ENCODE data around the gene ACD.

The ACD gene

DNA sequence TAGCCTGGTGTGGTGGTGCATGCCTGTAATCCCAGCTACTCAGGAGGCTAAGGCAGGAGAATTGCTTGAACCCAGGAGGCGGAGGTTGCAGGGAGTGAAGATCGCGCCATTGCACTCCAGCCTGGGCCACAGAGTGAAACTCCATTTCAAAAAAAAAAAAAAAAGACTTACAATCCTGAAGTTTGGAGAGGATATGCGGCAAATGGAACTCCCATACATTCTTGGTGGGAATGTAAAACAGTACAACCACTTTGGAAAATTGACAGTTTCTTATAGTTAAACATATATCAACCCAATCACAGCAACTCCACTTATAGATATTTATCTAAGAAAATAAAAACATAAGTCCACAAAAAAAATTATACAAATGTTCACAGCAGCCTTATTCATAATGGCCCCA is 47.1 kb upstream of the ACD start:
- Histone ChIP-seq H3K9ac (ENCODE audit: low read length) (no peak overlapping the region), H2AFZ (ENCODE audit: low read depth, low read length) (no peak overlapping the region), H3K79me2 (ENCODE audit: low read length) (peaks cover 45% of the 10 kb centered on the region), H3K36me3 (replicated peaks; ENCODE audit: low read depth, low read length) (peaks cover 5% of the 10 kb centered on the region), H3K4me3 (ENCODE audit: low read length) (no peak overlapping the region), H3K9me3 (ENCODE audit: insufficient read depth, low read length) (no peaks in the 10 kb centered on the region), H3K4me2 (ENCODE audit: low read length) (no peak overlapping the region), H4K20me1 (ENCODE audit: insufficient read depth, low read length) (no peaks in the 10 kb centered on the region; the same call in none of the 2 replicates), H3K27me3 (ENCODE audit: low read depth, low read length) (no peaks in the 10 kb centered on the region), H3K27ac (ENCODE audit: low read length) (no peak overlapping the region), H3K4me1 (ENCODE audit: low read length) (no peaks in the 10 kb centered on the region)
- TF ChIP-seq, protein P1, sequence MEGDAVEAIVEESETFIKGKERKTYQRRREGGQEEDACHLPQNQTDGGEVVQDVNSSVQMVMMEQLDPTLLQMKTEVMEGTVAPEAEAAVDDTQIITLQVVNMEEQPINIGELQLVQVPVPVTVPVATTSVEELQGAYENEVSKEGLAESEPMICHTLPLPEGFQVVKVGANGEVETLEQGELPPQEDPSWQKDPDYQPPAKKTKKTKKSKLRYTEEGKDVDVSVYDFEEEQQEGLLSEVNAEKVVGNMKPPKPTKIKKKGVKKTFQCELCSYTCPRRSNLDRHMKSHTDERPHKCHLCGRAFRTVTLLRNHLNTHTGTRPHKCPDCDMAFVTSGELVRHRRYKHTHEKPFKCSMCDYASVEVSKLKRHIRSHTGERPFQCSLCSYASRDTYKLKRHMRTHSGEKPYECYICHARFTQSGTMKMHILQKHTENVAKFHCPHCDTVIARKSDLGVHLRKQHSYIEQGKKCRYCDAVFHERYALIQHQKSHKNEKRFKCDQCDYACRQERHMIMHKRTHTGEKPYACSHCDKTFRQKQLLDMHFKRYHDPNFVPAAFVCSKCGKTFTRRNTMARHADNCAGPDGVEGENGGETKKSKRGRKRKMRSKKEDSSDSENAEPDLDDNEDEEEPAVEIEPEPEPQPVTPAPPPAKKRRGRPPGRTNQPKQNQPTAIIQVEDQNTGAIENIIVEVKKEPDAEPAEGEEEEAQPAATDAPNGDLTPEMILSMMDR (IDR thresholded peaks at IDR 0.05; ENCODE audit: low read depth, low read length) = no peak
- no peak for TF ChIP-seq EZH2phosphoT487 (IDR thresholded peaks at IDR 0.05; ENCODE audit: low read depth)

DNA sequence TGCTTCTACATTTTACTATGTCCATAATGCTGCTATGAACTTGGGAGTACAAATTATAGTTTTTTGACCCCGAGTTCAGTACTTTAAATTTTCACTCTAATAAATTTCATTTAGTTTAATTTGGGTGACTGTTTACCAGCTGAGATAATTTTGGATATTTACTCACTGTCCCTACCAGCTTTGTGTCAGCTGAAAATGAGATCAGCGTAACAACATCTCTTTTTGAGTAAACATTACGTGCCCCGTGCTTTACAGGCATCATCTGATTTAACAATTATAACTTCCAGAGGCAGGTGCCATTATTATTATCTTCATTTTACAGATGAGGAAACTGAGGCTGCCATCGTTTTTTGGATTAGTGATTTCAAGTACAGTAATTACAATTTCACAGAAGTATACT is 44.0 kb upstream of the ACD start:
- no peak overlapping the region for H3K4me2 ChIP-seq (ENCODE audit: low read length)
- H3K9me3 ChIP-seq (ENCODE audit: insufficient read depth, low read length) = no peaks in the 10 kb centered on the region
- no peaks in the 10 kb centered on the region for H3K36me3 ChIP-seq (replicated peaks; ENCODE audit: low read depth, low read length)
- H3K27ac ChIP-seq (ENCODE audit: low read length) = no peak overlapping the region
- peaks cover 37% of the 10 kb centered on the region for H3K79me2 ChIP-seq (ENCODE audit: low read length)
- no peaks in the 10 kb centered on the region; the same call in 1 of the 2 replicates for H4K20me1 ChIP-seq (ENCODE audit: insufficient read depth, low read length)
- no peak for TF ChIP-seq EZH2phosphoT487 (IDR thresholded peaks at IDR 0.05; ENCODE audit: low read depth)
- no peak overlapping the region for H3K4me3 ChIP-seq (ENCODE audit: low read length)
- no peaks in the 10 kb centered on the region for H3K4me1 ChIP-seq (ENCODE audit: low read length)
- no peaks in the 10 kb centered on the region for H3K27me3 ChIP-seq (ENCODE audit: low read depth, low read length)
- no peak overlapping the region for H2AFZ ChIP-seq (ENCODE audit: low read depth, low read length)
- H3K9ac ChIP-seq (ENCODE audit: low read length) = no peak overlapping the region

DNA sequence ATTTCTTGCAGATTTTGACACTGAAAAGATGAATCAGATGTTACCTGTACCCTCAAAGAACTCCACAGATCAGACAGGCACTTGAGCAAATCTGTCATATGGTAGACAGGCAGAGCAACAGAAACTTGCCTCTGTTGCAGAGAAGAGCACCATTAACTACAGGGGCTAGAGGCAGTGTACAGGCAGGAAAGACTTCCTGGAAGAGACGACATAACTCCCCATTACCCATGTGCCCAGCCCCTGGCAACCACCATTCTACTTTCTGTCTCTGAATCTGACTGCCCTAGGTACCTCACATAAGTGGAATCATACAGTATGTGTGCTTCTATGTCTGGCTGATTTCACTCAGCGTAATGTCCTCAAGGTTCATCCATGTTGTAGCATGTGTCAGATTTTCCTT is 43.6 kb upstream of the ACD start:
- no peak overlapping the region for H3K9ac ChIP-seq (ENCODE audit: low read length)
- TF ChIP-seq, protein P1 (IDR thresholded peaks at IDR 0.05; ENCODE audit: low read depth, low read length) = no peak
- TF ChIP-seq EZH2phosphoT487 (IDR thresholded peaks at IDR 0.05; ENCODE audit: low read depth) = no peak
- H3K4me1 ChIP-seq (ENCODE audit: low read length) = no peaks in the 10 kb centered on the region
- no peak overlapping the region for H3K27ac ChIP-seq (ENCODE audit: low read length)
- H3K4me2 ChIP-seq (ENCODE audit: low read length) = no peak overlapping the region
- H3K79me2 ChIP-seq (ENCODE audit: low read length) = peaks cover 32% of the 10 kb centered on the region
- H3K27me3 ChIP-seq (ENCODE audit: low read depth, low read length) = no peaks in the 10 kb centered on the region
- no peak overlapping the region for H3K4me3 ChIP-seq (ENCODE audit: low read length)
- H2AFZ ChIP-seq (ENCODE audit: low read depth, low read length) = no peak overlapping the region
- H4K20me1 ChIP-seq (ENCODE audit: insufficient read depth, low read length) = no peaks in the 10 kb centered on the region; the same call in 1 of the 2 replicates
- H3K36me3 ChIP-seq (replicated peaks; ENCODE audit: low read depth, low read length) = peaks cover 3% of the 10 kb centered on the region
- no peaks in the 10 kb centered on the region for H3K9me3 ChIP-seq (ENCODE audit: insufficient read depth, low read length)

DNA sequence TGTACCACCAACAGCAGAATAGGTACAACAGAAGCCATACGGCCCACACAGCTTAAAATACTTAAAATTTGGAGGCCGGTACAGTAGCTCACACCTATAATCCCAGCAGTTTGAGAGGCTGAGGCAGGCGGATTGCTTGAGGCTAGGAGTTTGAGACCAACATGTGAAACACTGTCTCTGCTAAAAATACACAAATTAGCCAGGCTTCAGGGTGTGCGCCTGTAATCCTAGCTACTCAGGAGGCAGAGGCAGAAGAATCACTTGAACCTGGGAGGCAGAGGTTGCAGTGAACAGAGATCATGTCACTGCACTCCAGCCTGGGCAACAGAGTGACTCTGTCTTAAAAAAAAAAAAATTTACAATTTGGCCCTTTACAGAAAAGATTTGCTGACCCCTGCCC is 42.1 kb upstream of the ACD start:
- Histone ChIP-seq H3K4me1 (ENCODE audit: low read length) (no peaks in the 10 kb centered on the region), H3K36me3 (replicated peaks; ENCODE audit: low read depth, low read length) (peaks cover 5% of the 10 kb centered on the region), H3K9ac (ENCODE audit: low read length) (no peak overlapping the region), H4K20me1 (ENCODE audit: insufficient read depth, low read length) (no peaks in the 10 kb centered on the region), H3K27me3 (ENCODE audit: low read depth, low read length) (no peaks in the 10 kb centered on the region), H3K4me2 (ENCODE audit: low read length) (no peak overlapping the region), H3K9me3 (ENCODE audit: insufficient read depth, low read length) (no peaks in the 10 kb centered on the region), H3K27ac (ENCODE audit: low read length) (no peak overlapping the region), H2AFZ (ENCODE audit: low read depth, low read length) (no peak overlapping the region), H3K79me2 (ENCODE audit: low read length) (peaks cover 27% of the 10 kb centered on the region), H3K4me3 (ENCODE audit: low read length) (no peak overlapping the region)
- TF ChIP-seq EZH2phosphoT487 (IDR thresholded peaks at IDR 0.05; ENCODE audit: low read depth) = no peak
- TF ChIP-seq, protein P1 (IDR thresholded peaks at IDR 0.05; ENCODE audit: low read depth, low read length) = no peak

DNA sequence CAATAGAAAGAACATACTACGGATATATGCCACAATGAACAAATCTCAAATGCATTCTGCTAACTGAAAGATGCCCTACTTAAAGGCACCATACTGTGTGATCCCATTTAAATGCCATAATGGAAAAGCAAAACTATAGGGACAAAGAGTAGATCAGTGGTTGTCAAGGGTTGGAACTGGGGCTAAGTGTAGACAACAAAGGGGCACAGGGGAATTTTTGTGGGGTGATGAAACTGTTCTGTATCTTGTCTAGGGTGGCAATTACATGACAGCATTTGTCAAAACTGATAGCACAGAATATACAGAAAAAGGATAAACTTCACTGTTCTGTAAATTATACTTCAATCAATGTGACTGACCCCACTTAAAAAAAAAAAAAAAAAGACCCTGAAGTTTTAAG is 41.4 kb upstream of the ACD start:
- no peak overlapping the region for H3K4me3 ChIP-seq (ENCODE audit: low read length)
- no peak overlapping the region for H3K9ac ChIP-seq (ENCODE audit: low read length)
- H3K36me3 ChIP-seq (replicated peaks; ENCODE audit: low read depth, low read length) = peaks cover 5% of the 10 kb centered on the region
- no peak overlapping the region for H3K27ac ChIP-seq (ENCODE audit: low read length)
- no peak overlapping the region for H3K4me2 ChIP-seq (ENCODE audit: low read length)
- H3K4me1 ChIP-seq (ENCODE audit: low read length) = no peaks in the 10 kb centered on the region
- H2AFZ ChIP-seq (ENCODE audit: low read depth, low read length) = no peak overlapping the region
- peaks cover 24% of the 10 kb centered on the region for H3K79me2 ChIP-seq (ENCODE audit: low read length)
- H3K27me3 ChIP-seq (ENCODE audit: low read depth, low read length) = no peaks in the 10 kb centered on the region
- TF ChIP-seq, protein P1 (IDR thresholded peaks at IDR 0.05; ENCODE audit: low read depth, low read length) = no peak
- no peak for TF ChIP-seq EZH2phosphoT487 (IDR thresholded peaks at IDR 0.05; ENCODE audit: low read depth)
- no peaks in the 10 kb centered on the region for H3K9me3 ChIP-seq (ENCODE audit: insufficient read depth, low read length)
- no peaks in the 10 kb centered on the region for H4K20me1 ChIP-seq (ENCODE audit: insufficient read depth, low read length)
